GM19240 (cell line): ENCODE data around the gene SH3TC1.
A peak's percentile ranks its signal among the peaks of the same experiment; 100 is the strongest.

ENCODE experiments used
- DNase-seq: peaks from one replicate; pipeline ENCODE4 v3.0.0; 2011; ENCODE audit warnings: low spot score; ENCODE audit not compliant: insufficient read length

Gene SH3TC1

DNA sequence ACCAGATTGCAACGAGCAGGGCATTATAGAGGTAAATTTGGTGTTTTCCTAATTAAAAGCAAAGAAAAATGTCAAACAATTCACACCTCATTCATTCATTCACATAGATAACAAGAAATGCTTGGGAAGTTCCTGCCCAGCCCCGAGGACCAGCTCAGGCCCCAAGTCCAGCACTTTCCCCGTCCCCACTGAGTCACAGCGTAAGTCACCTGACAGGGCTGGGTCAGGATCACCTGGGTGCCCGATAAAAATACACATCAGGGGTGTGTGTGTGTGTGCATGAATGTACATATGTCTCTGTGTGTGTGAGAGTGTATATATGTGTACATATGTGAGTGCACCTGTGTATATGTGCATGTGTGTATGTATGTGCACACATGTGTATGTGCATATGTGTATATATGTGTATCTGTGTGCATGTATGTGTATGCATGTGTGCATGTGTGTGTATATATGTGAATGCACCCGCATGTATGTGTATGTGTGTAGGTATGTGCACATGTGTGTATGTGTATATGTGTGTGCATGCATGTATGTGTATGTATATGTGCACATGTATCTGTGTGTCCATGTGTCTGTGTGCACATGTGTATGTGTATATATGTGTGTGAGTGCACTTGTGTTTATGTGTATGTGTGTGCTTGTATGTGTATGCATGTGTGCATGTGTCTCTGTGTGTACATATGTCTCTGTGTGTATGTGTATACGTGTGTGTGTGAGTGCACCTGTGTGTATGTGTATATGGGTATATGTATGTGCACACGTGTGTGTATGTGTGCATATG lies 18.6 kb upstream of the SH3TC1 start:
- DNase-seq = no peak

DNA sequence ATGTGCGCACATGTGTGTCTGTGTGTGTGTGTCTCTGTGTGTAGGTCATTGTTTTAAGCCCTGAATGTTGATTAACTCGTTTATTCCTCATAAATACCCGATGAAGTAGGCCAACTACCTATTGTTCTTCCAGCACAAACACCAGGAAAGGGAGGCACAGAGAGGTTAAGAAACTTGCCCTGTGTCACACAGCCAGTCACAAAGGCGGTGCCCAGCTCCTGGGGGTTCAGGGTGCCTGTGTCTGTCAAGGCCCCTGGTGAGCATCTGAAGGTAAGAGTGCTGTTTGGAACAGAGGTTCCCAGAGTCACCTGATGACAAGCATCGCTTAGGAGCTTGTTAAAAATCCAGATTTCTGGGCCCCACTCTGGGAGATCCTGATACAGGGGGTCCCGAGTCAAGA lies 18.0 kb upstream of the SH3TC1 start:
- no peak for DNase-seq

DNA sequence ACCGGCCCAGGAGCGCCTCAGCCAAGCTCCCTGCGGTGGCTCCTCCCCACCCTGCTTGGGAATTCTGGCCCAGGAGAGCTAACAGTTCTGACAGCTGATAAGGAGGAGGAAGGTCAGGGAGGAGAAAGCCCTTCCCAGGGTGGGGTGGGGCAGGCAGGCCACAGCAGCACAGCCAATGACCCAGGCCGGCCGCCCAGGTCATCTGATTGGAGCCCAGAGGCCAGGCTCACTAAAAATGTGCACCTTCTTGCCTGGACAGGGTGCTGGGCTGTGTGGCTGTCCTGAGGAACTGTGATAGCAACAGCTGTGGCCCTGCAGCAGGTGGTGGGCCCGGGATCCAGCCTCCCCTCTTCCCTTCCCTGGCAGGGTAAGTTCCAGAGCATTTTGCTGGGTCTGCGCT lies 17.2 kb upstream of the SH3TC1 start:
- DNase-seq = no peak

DNA sequence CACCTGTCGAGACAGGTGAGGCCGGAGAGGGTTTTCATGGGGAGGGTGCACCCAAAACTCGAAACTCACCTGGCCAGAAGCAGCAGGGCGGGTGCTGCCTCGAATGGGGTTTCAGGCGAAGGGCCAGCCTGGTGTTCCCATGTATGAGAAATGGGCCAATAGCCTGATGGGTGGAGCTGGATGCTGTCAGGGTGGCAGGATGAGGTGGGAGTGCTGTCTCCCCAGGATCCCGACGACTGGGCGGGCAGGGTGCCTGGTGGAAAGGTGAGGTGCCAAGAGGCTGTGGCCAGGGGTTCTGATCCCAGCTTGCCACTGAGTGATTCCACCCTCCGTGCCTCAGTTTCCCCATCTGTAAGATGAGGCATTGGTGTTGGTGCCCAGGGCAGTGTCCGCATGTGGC lies 16.8 kb upstream of the SH3TC1 start:
- DNase-seq = no peak

DNA sequence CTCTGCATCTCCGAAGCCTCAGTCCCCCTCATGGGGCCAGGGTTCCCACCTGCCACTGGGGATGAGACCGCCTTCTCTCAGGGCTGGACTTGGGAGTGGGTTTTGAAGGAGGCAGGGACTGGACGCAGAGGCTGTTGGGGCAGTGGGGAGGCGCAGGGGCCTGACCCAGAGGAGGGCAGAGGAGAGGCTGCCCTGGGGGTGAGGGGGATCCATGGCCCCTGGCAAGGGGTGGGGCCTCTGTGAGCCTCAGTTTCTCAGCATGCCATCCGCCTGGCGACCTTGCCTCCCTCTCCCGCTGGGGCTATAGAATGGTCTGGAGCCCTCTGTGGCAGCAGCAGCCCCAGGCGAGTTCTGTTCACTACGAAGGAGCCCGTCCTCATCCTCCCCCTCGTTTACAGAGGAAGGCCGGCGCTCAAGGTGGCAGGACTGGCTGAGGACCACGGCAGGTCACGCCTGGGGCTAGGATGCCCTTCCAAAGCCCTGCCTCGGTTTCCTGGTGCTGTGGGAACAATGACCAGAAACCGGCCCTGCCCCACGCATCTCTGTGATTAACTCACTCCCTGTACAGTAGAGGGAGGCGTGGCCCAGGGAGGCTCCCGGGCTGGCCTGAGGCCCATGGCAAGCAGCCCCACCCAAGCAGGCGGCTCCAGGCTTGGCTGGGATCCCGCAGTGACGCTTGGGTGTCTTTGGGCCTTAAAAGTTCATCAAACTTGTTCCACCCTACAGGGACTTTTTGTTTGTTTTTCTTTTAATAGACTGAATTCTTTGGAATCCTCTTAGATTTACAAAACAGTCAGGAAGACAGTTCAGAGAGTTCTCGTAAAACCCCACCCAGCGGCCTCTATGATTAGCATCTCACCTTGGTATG lies 16.0 kb upstream of the SH3TC1 start:
- DNase-seq = no peak

DNA sequence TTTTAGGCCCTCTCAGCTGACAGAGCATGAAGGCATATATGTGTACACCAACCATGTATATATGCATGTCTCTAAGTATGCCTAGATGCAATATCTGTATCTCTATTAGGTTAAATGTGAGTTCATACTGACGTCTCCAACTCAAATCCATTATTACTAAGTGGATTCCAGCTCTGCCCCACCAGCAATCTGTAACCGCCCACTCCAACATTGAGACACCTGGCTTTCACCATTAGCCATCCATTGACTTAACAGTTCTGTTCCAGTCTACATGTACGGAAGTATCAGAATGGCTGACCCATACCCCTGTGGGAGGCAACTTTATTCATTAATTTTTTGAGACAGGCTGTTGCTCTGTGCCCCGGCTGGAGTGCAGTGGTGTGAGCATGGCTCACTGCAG lies 15.0 kb upstream of the SH3TC1 start:
- no peak for DNase-seq

DNA sequence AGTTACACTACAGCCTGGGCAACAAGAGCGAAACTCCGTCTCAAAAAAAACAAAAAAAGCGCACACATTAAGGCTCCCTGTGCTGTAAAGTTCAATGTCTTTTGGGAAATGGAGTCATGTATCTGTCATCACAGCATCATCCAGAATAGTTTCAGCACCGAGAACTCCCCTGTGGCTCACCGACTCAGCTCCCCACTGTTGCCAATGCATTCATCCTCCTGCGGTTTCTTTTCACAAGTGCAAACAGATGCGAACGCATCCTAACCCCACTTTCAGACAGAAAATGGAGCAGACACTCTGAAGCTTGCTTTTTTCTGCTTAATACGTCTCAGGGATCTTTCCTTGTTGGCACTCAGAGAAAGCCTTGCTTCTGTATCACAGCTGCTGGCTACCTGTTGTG lies 13.8 kb upstream of the SH3TC1 start:
- no peak for DNase-seq

DNA sequence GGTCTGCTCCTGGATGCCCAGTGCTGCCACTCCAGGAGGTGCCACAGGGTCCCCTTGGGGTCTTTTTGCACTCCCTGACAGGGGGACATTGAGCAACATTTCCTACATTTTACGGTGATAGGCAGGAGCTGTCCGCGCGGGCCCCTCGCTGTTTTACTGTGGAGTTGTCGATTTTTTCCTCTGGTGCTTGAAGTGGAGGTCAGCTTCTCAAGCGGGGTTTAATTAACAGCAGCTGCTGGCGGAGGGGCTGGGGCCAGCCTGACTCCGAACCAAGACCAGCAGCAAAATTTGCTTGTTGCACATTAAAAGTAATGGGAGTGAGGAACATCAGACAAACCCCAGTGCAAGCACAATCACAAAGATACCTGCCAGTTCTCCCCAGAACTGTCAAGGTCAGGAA lies 13.2 kb upstream of the SH3TC1 start:
- DNase-seq = no peak

DNA sequence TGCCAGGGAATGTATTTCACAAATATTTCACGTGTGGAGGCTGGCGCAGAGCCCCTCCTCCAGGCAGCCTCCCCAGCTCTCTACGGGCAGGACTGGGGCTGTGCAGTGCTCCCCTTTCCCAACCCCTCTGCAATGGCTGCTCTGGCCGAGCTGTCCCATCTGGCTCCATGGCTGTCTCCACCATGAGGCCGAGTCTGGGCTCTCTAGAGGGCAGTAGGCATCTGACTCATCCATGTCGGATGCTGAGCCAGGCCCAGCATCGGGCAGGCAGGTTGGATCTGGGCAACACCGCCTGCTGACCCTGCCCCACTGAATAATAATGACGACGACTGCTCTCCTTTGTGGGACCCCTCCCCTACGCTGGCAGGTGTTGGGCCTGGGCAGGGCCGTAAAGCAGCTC lies 11.0 kb upstream of the SH3TC1 start:
- DNase-seq = no peak

DNA sequence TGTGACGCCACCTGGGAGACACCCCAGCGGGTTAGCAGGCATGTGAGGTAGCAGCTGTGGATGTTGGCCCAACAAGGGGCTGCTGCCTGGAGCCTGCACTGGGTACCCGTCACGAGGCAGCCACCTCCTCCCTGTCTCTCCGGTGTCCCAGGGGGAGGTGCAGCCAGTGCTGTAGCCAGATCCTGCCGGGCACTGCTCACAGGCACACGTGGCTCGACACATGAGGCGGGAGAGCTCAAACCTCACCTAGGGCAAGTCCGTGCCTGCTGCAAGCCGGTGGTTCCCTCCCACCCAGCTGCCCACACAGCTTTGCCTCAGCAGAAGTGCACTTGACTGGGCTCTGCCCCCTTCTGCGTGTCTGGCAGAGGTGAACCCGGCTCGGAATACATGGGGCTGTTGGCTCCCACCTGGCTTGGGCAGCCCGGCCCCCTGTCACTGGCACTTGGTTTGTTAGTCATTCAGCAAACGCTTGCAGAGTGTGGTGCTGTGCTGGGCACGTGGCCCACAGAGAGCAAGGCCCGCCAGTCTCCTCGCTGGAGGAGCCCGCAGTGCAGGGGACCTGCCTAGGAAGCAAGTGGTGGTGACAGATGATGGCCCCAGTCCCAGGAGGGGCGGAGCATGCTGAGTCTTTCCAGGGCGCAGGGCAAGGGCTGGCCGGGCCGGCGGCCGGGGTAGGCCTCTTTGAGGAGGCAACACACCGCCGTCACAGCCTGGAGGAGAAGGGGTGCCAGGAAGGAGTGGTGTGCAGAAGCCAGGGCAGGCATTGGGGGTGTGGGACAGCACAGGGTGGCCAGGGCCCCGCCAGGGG lies 10.1 kb upstream of the SH3TC1 start:
- DNase-seq = no peak

DNA sequence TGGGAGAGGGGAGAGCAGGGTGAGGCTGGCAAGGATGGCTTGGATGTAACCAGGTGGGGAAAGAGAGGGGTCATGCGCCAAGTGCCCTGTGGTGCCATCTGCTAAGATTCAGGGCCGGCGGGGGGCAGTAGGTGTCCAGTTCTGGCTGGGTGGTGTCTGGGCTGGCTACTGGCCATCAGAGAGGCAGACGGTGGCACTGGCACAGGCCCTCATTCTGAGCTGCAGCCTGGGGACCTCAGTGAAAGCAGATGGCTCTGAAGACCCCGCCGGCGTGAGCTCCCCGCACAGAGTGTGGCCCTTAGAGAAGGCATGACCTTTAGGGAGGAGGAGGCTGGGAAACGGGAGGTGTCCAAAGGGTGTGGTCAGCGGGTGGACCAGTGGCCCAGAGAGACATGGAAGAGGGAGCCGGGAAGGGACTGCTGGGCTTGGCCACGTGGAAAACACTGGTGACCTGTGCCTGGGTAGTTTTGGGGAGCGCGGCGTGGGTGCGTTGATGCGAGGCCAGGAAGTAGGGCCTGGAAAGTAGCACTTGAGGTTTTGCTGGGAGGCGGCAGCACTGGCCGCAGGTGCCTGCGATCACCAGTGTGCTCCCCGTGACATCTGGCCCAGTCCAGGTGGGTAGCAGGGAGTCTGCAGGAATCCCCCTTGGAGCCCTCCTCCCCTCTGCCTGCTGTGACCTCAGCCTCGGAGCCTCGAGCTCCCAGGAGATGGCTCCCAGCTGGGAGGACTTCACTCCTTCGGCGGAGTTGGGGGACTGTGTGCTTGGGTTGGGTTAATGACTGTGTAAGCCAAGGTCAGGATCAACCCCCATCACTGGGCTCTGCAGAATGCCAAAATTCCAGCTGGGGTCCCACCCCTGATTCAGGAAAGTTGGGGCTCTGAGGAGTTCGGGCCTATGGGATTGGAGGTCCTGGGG lies 9.3 kb upstream of the SH3TC1 start:
- DNase-seq = no peak

DNA sequence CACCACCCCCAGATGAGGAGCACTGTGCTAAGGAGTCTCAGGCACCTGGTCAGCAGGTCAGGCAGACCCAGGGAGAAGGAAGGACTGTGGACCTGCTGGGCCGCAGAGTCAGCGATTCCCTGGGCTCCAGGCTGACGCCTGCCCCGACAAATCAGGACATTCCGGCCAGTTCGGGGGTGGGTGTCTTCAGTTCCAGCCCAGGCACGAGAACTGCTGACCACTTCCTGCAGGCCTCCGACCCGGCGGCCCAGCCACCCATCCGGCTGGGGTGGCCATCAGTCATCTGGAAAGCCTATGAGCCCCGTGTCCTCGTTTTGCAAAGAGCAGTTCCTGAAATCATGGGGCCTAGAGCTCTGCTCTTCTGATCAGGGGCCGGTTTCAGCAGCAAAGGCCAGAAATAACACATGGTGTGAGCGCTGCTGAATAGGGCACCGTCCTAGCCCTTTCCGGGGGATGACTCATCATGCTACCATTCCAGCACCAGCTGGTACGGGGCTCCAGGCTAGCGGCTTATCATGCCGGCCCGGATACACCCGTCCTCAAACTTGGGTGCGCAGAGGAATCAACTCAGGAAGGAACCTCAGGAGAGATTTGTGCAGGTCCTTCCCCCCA lies 7.8 kb upstream of the SH3TC1 start:
- no peak for DNase-seq

DNA sequence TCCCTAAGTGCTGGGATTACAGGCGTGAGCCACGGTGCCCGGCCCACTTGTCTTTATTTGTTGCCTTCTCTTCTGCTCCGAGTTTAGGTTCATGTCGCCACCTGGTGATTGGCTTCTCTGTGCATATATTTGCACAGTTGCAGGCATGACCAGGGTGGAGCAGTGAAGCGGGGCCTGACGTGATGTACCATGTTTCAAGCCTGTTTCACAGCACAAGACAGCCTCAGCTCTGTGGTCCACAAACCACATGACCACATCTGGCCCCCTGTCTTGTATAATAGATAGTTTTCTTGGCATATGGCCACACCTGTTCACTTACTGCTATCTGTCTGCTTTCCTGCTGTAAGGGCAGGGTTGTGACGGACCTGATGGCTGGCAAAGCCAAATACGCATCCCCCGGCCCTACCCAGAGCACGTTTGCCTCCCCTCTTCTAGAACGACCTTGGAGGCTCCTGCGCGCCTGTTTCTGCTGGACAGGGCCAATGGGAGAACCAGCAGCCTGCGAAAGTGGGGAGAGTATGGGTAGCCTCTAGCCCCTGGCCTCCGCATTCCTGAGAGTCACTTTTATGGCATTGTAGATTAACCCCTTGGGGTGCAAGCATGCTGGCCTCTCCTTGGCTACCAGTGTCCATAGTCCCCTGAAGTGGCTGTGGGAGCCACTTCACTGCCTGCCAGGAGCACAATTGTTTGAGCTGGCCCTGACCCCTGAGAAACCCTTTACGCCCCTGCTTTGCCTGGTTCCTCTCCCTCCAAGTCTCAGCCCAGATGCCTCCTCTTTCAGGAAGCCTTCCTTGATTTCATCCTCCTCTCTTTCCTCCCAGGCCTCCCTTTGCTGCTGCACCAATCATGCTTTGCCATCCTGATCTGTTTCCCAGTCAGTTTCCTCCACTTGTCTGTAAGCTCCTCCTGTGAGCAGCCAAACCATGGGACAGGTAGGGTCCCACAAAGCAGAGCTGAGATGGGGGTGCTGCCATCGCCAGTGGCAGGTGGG lies 6.0 kb upstream of the SH3TC1 start:
- peak; percentile 53 for DNase-seq

DNA sequence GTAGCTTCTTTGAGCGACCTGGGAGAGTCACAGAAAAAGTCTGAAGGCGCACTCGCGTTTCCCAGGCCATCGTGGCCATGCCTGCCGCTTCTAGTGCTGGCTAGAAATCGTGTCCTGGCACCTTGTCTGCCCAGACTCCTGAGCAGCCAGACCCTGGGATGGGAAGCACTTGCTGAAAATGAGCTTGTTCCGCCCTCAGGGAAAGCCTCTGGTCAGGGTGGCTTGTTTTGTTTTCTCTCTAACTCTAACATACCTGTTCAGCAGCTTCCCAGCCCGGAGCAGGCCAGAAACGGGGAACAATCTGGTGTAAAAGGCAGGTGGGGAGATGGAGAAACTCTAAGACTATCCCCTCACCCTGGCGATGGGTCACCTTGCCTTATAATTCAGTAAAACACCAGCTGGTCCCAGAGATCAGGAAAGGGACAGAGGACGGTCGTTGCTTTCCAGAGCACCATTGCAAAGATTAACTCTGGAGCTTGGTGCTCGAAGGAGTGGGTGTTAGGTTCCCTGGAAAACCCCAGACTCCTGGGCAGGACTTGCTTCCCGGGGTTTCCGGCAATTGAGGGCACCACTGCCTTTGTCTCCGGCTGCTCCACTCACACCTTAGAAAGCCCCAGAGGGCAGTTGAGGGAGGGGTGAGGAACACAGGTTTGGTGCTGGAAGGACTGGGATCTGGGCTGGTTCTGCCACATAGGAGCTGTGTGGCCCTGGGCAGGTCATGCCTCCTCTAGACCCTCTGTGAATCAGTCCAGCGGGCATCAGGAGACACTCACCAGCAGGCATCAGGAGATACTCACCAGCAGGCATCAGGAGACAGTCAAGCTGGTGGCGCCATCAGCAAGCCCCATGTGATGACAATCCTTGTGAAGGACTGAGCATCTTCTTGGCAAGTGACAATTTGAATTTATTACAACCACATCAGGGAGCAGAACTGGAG lies 4.5 kb upstream of the SH3TC1 start:
- DNase-seq = no peak

DNA sequence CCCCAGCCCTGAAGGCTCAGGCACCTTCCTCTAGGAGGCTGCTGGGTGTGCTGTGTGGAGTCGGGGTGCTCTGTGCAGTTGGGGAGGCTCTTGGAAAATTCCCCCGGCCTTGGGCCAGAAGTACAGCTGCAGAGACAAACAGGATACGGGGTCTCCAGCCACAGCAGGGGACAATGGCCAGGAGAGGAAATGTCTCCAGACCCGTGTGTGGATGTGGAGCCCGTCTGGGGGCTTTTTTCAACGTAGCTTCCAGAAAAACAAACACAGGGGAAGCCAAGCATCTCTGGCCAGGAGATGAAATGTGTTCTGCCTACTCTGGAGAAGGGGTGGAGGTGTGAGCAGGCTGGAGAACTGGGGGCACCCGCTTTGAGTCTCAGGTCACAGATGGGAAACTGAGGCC lies 3.7 kb upstream of the SH3TC1 start:
- no peak for DNase-seq

DNA sequence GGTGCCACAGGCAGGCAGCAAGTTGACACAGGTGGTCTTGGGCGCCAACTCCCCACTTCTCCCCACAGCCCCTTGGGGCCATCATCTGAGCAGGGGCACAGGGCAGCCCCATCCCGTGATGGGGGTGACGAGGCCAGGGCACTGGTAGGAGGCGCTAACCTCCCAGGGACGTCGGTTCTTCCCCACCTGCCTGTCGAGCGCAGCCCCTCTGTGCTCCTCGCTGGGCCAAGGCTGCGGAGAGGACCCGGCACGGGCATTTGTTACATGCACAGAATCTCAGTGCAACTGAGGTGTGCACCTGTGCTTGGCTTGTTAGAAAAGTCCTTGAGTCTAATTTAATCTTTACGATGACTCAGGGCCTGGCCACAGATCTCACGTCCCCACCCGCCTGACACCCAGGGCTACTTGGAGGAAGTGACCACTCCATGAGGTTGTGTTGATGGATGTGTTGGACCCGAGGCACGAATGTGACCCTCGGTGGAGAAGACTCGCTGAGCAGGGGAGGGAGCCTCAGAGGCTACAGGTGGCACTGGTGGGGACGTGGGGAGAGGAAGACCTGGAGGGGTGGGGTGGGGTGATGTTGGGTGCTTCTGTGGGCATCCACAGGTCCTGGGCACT lies 3.1 kb upstream of the SH3TC1 start:
- no peak for DNase-seq

DNA sequence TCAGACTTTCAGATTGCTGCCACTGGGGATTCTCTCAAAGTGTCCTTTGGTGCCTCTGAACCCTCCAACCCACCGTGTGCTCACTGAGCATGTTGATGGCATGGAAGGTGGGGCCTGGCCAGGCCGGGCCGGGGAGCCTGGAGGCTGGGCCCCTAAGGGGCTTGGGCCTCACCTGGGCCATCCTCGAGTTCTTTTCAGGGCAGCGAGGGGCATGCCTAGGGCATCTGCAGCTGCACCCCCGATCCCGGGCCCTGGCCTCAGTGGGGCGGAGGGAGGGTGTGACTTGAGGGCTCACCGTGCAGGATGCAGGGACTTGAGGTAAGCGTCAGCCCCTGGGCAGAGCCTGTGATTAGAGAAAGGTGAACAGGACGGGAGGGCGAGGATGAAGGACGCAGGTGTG lies 1.6 kb upstream of the SH3TC1 start:
- no peak for DNase-seq
